NCI-H2081 (cell line): ENCODE results near the gene GSTA5.
A peak's percentile ranks its signal among the peaks of the same experiment; 100 is the strongest.
"Not testable (repeated sequence)": the region's sequence is repeated elsewhere in the genome, so short reads cannot be mapped to it uniquely, and the experiment has no call there.

ENCODE experiments used
- DNase-seq, 2 experiments: peaks; one replicate each; lab custom pipeline; 2025; lab: John Stamatoyannopoulos, UW

GSTA5 gene

GRCh38 chr6:52834481-52834880 lies 6.1 kb downstream of the GSTA5 start:
- no peak for DNase-seq

DNA sequence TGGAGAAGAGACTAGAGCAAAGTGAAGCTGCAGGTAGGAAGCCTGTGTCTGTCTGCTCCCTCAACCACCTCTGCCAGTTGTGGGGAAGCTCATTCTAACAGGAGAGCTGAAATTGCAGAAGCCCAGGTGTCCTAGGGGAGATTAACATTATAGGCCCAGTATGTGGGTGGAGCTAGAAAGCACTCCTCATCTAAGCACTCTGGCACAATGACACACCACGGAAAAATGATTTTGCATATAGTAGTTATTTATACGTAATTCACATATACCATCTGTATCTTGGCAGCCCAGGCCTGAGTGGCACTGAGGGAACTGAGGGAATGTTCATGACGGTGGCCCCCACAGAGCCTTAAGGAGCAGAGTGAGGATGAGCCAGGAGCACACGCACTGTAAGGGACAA lies 9.7 kb downstream of the GSTA5 start:
- not testable (repeated sequence) for DNase-seq

GRCh38 chr6:52829046-52829817 lies 11.4 kb downstream of the GSTA5 start:
- no peak for DNase-seq

- not testable (repeated sequence) for DNase-seq
These were observed 12.0 kb downstream of the GSTA5 start for GRCh38 chr6:52828621-52829020.

GRCh38 chr6:52827073-52827783 lies 13.4 kb downstream of the GSTA5 start:
- DNase-seq, result not testable (repeated sequence)

DNA sequence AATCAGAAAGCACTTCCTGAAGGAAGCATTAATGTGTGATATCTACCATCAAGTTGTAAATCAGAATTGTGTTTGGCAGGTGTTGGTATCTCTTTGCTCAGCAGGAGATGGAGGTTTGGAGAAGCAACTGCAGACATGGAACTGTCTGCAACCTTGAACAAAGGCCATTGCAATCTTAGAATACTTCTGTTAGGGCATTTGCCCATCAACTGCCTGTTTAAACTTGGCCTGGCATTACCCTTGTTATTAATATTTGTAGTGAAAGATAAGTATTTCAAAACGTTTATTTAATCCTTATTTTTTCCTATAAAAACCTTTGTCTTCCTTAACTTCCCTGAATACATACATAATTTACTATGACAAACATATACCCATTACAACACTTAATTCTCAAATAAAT lies 14.1 kb downstream of the GSTA5 start:
- no peak for DNase-seq

DNA sequence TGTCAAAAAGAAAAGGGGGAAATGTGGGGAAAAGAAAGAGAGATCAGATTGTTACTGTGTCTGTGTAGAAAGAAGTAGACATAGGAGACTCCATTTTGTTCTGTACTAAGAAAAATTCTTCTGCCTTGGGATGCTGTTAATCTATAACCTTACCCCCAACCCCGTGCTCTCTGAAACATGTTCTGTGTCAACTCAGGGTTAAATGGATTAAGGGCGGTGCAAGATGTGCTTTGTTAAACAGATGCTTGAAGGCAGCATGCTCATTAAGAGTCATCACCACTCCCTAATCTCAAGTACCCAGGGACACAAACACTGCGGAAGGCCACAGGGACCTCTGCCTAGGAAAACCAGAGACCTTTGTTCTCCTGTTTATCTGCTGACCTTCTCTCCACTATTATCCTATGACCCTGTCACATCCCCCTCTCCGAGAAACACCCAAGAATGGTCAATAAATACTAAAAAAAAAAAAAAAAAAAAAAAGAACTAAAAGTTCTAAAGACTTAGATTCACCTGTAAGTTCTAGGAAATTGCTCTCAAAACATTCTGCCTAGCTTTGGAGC lies 14.6 kb downstream of the GSTA5 start:
- DNase-seq, result not testable (repeated sequence)

- DNase-seq, result not testable (repeated sequence)
These were observed 15.3 kb downstream of the GSTA5 start for GRCh38 chr6:52825270-52825793.

- DNase-seq, result no peak
These were observed 18.8 kb downstream of the GSTA5 start for GRCh38 chr6:52821842-52822241.

DNA sequence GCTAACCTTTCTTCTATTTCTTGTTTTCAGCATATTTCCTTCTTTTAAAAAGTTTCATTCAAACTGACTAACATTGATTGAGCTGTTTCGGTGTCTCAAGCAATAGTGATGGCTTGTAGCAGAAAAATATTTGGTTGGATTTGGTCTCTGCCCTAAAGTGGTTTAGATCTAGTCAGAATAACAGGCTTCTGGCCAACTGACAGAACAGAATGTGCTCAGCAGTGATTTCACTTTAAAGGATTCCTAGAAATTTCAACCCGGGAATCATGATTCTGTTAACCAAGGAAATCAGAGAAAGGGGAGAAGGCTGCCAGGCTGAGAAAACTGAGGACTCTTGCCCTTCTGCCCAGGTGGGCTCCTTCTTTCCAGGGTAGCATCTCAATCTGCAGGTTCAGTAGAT lies 20.4 kb downstream of the GSTA5 start:
- DNase-seq, result no peak

DNA sequence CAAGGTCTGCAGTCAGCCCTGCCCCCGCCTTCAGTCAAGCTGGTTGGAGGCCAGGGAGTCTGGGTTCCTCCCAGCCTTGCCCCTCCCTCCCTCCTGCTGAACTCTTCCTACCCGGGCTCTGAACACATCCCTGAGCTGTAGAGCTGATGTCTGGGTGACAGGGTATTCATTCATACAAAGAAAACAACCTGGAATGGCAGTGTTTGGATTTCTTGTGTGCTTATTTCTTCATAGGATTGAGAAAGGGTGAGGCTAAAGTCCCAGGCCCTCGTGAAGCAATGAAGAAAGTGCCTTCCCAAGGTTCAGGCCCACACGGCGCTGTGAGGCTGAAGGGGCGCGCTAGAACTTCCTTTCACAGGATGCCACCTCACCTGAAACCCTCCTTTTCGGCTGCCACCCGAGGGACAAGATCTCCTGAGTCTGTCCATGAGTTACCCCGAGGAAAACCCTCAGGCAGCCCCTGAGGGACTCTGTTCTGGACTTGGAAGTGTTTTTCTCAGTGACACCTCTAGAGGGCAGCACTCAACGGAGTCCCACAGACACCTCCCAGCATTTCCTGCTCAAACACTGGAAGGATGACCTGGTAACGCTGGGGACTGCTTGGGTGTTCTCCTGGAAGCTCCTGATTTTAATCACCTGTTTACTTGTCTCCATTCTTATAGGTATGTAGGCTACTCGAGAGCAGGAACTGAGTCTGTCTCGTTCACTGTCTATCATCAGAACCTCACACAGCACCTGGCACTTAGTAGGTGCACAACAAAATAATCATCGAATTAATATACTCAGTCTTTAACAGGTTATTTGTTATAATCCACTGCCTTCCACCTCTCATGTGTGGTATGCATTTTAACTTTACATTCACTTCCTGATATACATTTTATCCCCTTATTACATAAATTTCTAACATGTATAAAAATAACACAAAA lies 25.2 kb downstream of the GSTA5 start:
- DNase-seq, result peak; percentile 21 to 30

GRCh38 chr6:52814545-52814944 lies 26.1 kb downstream of the GSTA5 start:
- not testable (repeated sequence) for DNase-seq

DNA sequence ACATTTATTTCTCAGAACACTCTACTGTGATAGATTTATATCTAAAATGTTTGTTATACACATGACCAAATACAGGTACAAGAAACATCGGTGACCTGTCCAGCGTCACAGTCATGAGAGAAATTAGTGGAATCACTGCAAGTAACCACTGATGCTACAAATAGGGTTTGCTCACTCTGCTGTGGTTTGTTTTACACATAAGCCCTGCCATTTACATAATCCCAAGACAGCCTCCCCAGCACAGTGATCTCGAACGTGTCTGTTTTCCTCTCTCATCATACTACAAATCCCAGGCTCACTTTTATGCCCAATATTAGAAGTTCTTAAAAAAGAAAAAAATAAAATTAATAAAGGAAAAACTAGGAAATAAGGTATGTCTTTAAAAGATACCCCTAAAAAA lies 30.8 kb downstream of the GSTA5 start:
- DNase-seq, result not testable (repeated sequence)

DNA sequence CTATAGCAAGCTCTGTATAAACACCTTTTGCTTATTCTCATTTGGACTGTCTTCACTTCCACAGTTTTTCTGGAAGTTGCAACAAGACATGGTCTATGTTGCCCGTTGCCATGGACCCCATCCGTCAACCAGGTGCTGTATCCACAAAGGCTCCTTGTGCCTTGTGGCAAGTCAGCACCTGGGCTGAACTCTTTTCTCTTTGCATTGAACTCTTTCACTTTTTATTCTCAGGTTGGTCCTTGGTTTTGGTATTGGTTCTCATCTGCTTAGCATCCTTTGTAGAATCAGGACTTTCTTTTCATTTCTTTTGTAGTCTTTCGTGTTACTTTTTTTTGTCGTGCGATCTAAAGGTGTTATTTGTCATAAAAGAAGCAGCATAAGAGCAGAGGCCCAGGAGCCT lies 32.0 kb downstream of the GSTA5 start:
- DNase-seq, result no peak

- not testable (repeated sequence) for DNase-seq
These were observed 36.9 kb downstream of the GSTA5 start, which contains the start of gene GSTA1 for GRCh38 chr6:52803668-52804255. Gene GSTA1, minus strand, starts transcription at chr6:52803816. Its CDS starts 4,549 bp downstream, at chr6:52799267.

DNA sequence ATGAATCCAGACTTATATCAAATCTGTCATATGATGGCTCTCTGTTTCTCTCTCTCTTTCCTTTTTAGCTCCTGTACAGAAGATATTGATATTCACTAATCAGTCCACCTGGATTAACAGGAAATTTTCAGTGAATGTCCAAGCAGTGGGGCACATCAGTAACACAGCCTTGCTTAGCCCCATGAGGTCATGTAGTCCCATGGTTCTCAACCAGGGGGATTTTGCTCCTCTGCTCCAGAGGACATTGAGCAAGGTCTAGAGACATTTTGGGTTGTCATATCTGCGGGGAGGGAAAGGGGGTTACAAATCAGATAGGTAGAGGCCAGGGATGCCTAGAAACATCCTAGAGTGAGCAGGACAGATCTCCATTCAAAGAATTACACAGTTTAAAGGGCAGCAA lies 37.8 kb downstream of the GSTA5 start:
- DNase-seq, result no peak

DNA sequence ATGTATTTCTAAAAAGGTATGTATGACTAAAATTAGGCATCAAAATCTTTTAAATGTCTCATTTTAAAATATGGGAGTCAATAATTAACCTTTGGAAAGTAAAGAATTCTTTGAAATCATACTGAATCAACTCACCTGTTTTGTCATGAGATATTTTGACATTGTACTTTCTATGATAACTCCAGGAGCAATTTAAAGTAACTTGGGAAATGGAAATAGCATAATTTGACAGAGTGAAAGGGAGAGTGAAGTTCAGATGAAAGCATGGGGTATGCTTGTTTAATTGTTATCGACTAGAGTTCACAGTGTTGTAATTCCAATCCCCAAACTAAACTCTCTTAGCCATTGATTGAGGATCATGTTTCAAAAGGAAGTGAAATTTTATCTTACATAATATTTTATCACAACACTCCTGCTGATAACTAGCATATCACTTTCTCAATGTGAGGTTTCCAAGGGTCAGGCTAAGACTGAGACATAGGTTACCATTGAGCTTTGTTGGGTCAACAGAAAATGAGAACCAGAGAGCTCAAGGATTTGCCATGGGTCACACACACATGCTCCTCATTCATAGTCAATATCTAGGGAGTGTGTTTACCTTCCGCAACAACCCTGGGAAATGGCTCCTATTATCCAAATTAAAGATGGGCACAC lies 39.3 kb downstream of the GSTA5 start:
- no peak for DNase-seq

DNA sequence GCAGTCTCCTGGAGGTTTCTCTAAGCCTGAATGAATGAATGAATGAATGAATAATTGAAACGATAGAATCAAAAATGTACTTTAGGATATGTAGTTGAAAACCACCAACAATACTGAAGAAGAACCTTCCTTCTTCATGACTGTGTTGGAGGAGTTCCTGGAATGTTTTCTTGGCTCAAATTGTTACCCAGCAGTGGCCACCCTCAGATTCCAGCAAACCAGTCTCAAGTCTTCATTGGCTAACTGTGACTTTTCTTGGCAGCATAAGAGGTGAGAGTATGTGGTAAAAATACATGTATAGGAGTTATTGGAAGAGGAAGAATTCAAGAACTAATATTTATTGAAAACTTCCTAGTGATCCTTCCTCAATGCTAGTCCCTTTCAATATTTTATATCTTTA lies 41.3 kb downstream of the GSTA5 start:
- DNase-seq, result not testable (repeated sequence)

- DNase-seq, result not testable (repeated sequence)
These were observed 46.2 kb downstream of the GSTA5 start for GRCh38 chr6:52794366-52794765.

GRCh38 chr6:52790861-52791260 lies 49.8 kb downstream of the GSTA5 start:
- no peak for DNase-seq

- DNase-seq, result not testable (repeated sequence)
These were observed 51.0 kb downstream of the GSTA5 start for GRCh38 chr6:52789658-52790057.
